Endothelial cell of coronary artery (primary cell): ENCODE data around the gene CALB2. TPM values are rescaled to one million over a fixed set of nuclear protein-coding genes. Genes with fewer than 3 reads are reported as not detected.

Experiments
- total RNA-seq: library from RNA; depleted of rRNA; stranded (reverse); fragments of >200 nt; gene quantifications from 2 replicates; pipeline ENCODE4 v1.2.3, GENCODE V29; 2014

The CALB2 gene
- total RNA-seq = not detected in 2 replicates

GRCh38 chr16:71358464-71358998, at the start of gene CALB2:
CALB2 (plus strand) TSS chr16:71358723; CDS start chr16:71358793, 70 bp downstream.

Other genes with a start within 250 kb of the CALB2 start
- gene HYDIN, start 128.0 kb upstream of the CALB2 start, total RNA-seq = under 0.01 TPM in 1 of 2 replicates, not detected in the other
- gene CMTR2, start 69.3 kb upstream of the CALB2 start, total RNA-seq = 20.8 and 26.9 TPM in 2 replicates
- gene TLE7, start 83.3 kb downstream of the CALB2 start, total RNA-seq = not detected in 2 replicates
- gene ZNF23, start 103.5 kb downstream of the CALB2 start, total RNA-seq = 4.2 and 7.2 TPM in 2 replicates
- gene ZNF19, start 130.6 kb downstream of the CALB2 start, total RNA-seq = 0.94 and 1.5 TPM in 2 replicates
- not detected in 2 replicates for gene CHST4, start 167.7 kb downstream of the CALB2 start, total RNA-seq
- not detected in 2 replicates for gene TAT, start 218.4 kb downstream of the CALB2 start, total RNA-seq